Measurements from ENCODE around the gene ZFP82.

The ZFP82 gene

DNA sequence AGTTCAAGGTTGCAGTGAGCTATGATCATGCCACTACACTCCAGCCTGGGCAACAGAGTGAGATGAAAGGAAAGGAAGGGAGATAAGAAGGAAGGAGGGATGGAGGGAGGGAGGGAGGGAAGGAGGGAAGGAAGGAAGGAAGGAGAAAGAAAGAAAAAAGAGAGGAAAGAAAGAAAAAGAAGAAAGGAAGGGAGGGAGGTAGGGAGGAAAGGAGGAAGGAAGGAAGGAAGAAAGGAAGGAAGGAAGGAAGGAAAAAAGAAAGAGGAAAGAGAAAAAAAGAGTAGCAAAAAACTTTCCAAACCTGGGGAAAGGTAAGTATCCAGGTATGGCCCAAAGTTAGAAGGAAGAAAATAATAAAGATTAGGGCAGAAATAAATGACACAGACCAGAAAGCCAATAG lies 46.6 kb downstream of the ZFP82 start:
- TF ChIP-seq CTCF (conservative IDR thresholded peaks at IDR 0.05) = no peak
- TF ChIP-seq ZFX (IDR thresholded peaks at IDR 0.05) = no peak

DNA sequence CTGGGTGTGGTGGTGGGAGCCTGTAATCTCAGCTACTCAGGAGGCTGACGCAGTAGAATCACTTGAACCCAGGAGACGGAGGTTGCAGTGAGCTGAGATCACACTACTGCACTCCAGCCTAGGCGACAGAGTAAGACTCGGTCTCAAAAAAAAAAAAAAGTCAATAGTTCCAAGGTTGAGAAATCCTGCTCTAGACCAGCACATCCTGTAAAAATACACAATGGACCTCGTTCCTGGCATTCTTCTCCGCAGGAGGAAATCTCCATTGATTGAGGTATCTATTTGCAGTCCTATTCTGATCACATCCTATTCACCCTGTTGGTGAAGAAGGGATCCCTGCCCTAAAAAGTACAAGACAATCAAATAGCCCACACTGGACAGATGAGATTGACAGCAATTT lies 54.6 kb downstream of the ZFP82 start:
- no peak for TF ChIP-seq CTCF (conservative IDR thresholded peaks at IDR 0.05)
- no peak for TF ChIP-seq ZFX (IDR thresholded peaks at IDR 0.05)
- H3K27ac ChIP-seq = no peak overlapping the region

More for the DNA sequence above, 46.6 kb downstream of the ZFP82 start:
- no peak overlapping the region for H3K27ac ChIP-seq
